ENCODE data around the gene TMEM59L. TPM values are rescaled to one million over a fixed set of nuclear protein-coding genes. Genes with fewer than 3 reads are reported as not detected.

TMEM59L gene
- total RNA-seq, 3 donors from 2014 or later: 1.2 to 2.3 TPM; not detected in 1

DNA sequence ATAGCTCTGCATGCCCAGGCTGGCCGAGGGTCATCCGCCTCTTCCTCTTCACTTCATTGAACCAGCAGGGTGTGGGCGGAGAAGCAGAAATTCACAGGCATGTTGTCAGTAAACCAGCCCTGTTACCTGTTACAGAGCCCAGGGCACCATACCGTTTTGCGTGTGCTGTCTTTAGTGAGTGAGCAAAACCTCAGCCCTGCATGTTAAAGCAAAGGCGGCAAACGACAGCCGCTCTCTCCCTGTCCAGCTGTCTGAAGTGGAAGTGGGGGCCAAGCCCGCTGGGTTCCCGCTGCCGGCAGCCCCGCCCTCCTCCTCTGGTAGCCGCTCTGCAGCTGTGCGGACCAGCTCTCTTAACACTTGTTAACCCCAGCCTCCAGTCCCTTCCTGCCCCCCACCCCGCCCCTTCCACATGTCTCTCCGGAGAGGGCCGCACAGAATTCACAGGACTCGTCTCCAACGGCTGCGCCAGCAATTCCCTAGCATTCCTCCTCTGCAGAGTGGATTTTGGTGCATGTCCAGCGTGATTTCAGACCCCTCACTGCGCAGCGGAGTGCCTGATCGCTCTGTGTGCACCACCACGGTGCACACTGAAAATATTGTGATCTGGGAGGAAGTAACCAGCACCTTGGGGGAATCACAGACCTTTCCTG lies 36.8 kb downstream of the TMEM59L start:
- intact Hi-C loops (cut with DNase I; ENCODE audit: low total_unique reads): no loop called here
- Histone ChIP-seq H3K27me3 (no peaks in the 10 kb centered on the region), H3K27ac (peak overlapping the region; percentile 67 to 93)

DNA sequence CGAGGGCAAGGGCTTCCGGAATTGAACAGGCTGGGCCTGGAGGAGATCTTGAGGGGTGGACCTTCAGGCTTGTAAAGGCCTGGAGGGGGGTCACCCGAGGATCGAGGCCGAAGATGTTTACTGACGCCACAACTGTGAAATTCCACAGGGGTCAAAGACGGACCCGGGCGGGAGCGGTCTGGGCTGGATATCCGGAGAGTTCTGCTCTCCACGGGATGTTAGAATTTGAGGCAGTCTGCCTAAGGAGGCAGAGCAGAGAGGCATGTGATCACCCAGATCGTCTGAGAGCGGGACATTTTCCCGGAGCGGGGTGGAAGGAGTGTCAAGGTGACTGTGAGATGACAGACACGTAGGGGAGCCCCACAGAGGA lies 37.3 kb downstream of the TMEM59L start:
- no peaks in the 10 kb centered on the region for H3K36me3 ChIP-seq
- no peaks in the 10 kb centered on the region for H3K9me3 ChIP-seq
- H3K4me3 ChIP-seq: peak overlapping the region; percentile 19 to 57 (median 25)
- H3K27me3 ChIP-seq: no peaks in the 10 kb centered on the region
- TF ChIP-seq, protein P1, sequence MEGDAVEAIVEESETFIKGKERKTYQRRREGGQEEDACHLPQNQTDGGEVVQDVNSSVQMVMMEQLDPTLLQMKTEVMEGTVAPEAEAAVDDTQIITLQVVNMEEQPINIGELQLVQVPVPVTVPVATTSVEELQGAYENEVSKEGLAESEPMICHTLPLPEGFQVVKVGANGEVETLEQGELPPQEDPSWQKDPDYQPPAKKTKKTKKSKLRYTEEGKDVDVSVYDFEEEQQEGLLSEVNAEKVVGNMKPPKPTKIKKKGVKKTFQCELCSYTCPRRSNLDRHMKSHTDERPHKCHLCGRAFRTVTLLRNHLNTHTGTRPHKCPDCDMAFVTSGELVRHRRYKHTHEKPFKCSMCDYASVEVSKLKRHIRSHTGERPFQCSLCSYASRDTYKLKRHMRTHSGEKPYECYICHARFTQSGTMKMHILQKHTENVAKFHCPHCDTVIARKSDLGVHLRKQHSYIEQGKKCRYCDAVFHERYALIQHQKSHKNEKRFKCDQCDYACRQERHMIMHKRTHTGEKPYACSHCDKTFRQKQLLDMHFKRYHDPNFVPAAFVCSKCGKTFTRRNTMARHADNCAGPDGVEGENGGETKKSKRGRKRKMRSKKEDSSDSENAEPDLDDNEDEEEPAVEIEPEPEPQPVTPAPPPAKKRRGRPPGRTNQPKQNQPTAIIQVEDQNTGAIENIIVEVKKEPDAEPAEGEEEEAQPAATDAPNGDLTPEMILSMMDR (IDR thresholded peaks at IDR 0.05): no peak
- TF ChIP-seq POLR2AphosphoS5 (IDR thresholded peaks at IDR 0.05) (no peak), POLR2A (IDR thresholded peaks at IDR 0.05) (no peak)
- H3K27ac ChIP-seq: peak overlapping the region; percentile 67 to 93
- no peaks in the 10 kb centered on the region for H3K4me1 ChIP-seq
- DNase-seq (ENCODE audit: low spot score in 2 of 2): no peak
- intact Hi-C loops (cut with DNase I; ENCODE audit: low total_unique reads): no loop called here

More for the DNA sequence above, 36.8 kb downstream of the TMEM59L start:
- Histone ChIP-seq H3K36me3 (no peaks in the 10 kb centered on the region), H3K9me3 (no peaks in the 10 kb centered on the region), H3K4me1 (no peaks in the 10 kb centered on the region), H3K4me3 (peak overlapping the region; percentile 19 to 57 (median 25))
- no peak for DNase-seq (ENCODE audit: low spot score in 2 of 2)
- TF ChIP-seq POLR2AphosphoS5 (IDR thresholded peaks at IDR 0.05): no peak
- no peak for TF ChIP-seq POLR2A (IDR thresholded peaks at IDR 0.05)
- TF ChIP-seq, protein P1 (IDR thresholded peaks at IDR 0.05): no peak

DNA sequence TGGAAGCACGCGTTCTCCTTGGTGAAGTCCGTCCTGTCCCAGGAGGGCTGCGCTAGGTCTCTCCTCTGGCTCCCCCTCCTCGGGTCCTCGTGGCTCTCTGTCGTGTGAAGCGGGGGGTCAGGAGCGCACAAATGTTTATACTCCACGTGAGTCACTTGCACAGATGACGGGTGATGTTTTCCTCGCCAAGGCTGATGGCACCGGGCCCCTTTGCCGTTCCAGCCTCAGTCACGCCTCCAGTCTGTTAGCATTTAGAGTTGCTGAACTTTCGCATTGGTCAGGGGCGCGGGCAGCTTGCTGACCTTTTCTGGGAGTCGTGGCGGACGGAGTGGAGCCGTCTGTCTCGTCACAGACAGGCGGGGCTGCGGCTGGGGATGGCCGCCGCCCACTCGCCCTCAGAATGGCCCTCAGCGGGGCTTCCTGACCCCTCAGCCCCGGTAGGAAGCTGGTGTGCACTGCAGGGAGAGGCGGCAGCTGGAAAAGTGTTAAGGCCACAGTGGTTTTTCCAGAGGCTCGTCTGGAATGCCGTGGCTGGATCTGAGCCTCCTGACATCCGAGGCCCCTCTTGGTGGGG lies 37.9 kb downstream of the TMEM59L start:
- peak; percentile 29 to 73 (median 30) for TF ChIP-seq POLR2AphosphoS5 (IDR thresholded peaks at IDR 0.05)
- TF ChIP-seq, protein P1 (IDR thresholded peaks at IDR 0.05): no peak
- DNase-seq (ENCODE audit: low spot score in 2 of 2): no peak
- H3K4me1 ChIP-seq: no peaks in the 10 kb centered on the region
- no peaks in the 10 kb centered on the region for H3K36me3 ChIP-seq
- H3K4me3 ChIP-seq: peak overlapping the region in 2 of 3 donors; percentile 25 to 57
- peak overlapping the region; percentile 67 to 93 for H3K27ac ChIP-seq
- no peaks in the 10 kb centered on the region for H3K27me3 ChIP-seq
- intact Hi-C loops (cut with DNase I; ENCODE audit: low total_unique reads): no loop called here
- H3K9me3 ChIP-seq: no peaks in the 10 kb centered on the region

DNA sequence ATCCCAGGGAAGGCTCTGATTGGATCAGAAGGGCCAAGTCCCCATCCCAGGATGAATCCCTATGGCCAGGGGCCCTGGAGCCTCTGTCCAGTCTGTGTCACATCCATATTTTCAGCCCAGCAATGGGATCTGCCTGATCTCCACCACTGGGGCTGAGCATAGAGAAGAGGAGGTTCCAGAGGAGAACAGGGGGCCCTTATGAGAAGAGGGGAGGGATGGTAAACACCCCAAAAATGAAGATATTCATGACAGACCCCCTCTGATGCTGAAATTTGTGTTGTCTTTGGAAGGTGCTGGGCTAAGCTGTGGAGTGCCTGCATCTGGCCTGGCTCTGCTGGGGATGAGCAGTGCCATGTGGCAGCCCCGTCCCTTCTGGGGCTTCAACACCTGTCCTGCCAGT lies 38.6 kb downstream of the TMEM59L start:
- Histone ChIP-seq H3K4me3 (peak overlapping the region in 1 of 3 donors; percentile 28), H3K27me3 (no peaks in the 10 kb centered on the region), H3K36me3 (no peaks in the 10 kb centered on the region), H3K27ac (peak overlapping the region; percentile 67 to 93), H3K9me3 (no peaks in the 10 kb centered on the region), H3K4me1 (no peaks in the 10 kb centered on the region)
- no peak for DNase-seq (ENCODE audit: low spot score in 2 of 2)
- intact Hi-C loops (cut with DNase I; ENCODE audit: low total_unique reads): no loop called here
- TF ChIP-seq POLR2AphosphoS5 (IDR thresholded peaks at IDR 0.05): no peak
- TF ChIP-seq POLR2A (IDR thresholded peaks at IDR 0.05): no peak
- TF ChIP-seq, protein P1 (IDR thresholded peaks at IDR 0.05): no peak

DNA sequence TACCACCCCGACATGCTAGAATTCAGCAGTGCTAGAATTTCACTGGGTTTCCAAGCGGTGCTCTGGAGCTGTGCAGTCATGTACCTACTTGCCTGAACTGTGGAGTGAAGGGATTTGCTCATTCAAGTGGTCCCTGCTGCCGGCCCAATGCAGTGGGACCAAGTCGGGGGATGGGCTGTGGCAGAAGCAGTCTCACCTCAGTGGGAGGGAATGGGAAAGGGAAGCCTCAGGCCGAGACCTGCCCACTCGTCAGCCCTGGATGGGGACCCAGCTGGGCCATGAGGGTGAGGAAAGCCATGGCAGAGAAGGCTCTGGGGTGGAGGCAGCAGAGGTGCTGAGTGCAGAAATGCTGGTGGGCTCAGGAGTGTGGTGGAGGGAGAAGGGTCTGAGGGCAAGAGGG lies 39.1 kb downstream of the TMEM59L start:
- Histone ChIP-seq H3K9me3 (no peaks in the 10 kb centered on the region), H3K4me1 (no peaks in the 10 kb centered on the region), H3K27me3 (no peaks in the 10 kb centered on the region), H3K36me3 (no peaks in the 10 kb centered on the region), H3K27ac (peak overlapping the region; percentile 67 to 93), H3K4me3 (peak overlapping the region in 1 of 3 donors; percentile 28)
- intact Hi-C loops (cut with DNase I; ENCODE audit: low total_unique reads): no loop called here
- TF ChIP-seq, protein P1 (IDR thresholded peaks at IDR 0.05): no peak
- TF ChIP-seq POLR2A (IDR thresholded peaks at IDR 0.05) (no peak), POLR2AphosphoS5 (IDR thresholded peaks at IDR 0.05) (no peak)
- DNase-seq (ENCODE audit: low spot score in 2 of 2): no peak

All from breast epithelium (tissue), 4 donors.